Stimulated activated CD8-positive, alpha-beta memory T cell treated with anti-CD3 and anti-CD28 coated beads, Interleukin-7, amount 100 ng/mL, for 24 hours (primary cell): ENCODE data around the gene BPIFB6.

ENCODE experiments used
- DNase-seq: peaks from one replicate; pipeline ENCODE4 v3.0.0-alpha.2; 2020; ENCODE audit warnings: low read depth

BPIFB6 gene, protein sequence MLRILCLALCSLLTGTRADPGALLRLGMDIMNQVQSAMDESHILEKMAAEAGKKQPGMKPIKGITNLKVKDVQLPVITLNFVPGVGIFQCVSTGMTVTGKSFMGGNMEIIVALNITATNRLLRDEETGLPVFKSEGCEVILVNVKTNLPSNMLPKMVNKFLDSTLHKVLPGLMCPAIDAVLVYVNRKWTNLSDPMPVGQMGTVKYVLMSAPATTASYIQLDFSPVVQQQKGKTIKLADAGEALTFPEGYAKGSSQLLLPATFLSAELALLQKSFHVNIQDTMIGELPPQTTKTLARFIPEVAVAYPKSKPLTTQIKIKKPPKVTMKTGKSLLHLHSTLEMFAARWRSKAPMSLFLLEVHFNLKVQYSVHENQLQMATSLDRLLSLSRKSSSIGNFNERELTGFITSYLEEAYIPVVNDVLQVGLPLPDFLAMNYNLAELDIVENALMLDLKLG

DNA sequence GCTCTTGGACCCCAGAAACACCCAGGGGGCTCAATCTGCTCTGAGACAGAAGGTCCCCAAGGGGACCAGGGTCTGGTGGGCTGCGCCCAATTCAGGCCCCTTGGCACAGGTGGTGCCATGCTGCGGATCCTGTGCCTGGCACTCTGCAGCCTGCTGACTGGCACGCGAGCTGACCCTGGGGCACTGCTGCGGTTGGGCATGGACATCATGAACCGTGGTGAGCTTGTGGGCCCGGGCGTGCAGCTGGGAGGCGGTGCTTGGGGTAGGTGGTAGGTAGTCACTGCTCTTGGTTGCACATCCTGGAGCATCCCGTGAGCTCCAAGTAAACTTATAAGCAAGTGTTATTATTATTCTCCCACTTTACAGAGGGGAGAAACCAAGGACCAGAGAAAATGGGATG lies at the start of gene BPIFB6:
TSS of gene BPIFB6 (plus strand) at position 118 of the 400 bp plus-strand sequence. CDS start at position 118, 0 bp downstream.
- DNase-seq: no peak

- DNase-seq: no peak
These were observed 48.6 kb upstream of the BPIFB6 start for GRCh38 chr20:32982617-32983458.

DNA sequence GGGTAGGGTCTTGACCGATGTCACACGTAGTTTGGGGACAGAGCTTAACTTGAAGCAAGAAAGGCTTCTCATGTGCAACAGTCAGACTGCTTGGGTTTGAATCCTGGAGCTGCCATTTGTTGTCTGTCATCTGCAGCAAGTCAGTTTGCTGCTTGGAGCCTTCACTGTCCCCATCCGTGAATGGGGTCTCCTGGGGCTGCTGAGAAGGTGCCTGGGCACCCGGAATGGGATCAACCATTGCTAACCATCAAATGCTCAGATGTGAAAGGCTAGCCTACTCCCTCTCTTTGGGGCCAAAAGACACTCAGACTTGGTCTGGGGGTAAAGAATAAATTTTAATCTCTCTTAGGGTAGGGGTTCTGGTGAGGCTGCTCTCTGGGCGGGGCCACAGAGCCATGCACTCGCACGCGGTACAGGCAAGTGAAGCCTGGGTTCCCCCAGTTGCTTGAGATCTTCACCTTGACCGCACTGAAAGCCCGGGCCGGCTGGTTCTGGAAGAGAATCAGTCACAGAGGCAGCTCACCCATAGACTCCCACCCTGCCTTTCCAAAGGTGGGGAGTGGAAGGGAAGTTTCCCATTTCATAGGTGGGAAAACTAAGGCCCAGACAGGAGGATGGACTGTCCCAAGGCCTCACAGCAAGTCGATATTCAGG lies 47.9 kb upstream of the BPIFB6 start:
- DNase-seq: no peak

DNA sequence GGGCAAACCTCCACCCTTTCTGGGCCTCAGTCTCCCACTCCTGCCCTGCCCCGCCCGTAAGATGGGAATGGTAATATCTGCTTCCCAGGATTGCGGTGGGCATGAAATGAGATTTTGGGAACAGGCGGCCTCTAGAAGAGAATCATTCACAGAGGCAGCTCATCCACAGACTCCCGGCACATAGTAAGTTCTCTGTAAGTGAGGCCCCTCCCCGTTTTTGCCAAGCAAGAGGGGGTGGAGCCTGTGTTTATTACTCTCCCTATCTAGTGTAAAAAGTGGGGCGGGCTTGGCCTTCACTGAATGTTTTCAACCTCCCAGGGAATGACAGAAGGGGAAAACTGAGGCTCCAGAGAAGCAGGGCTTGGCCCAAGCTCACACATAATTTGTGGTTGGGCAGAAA lies 47.3 kb upstream of the BPIFB6 start:
- DNase-seq: no peak

- no peak for DNase-seq
These were observed 46.7 kb upstream of the BPIFB6 start for GRCh38 chr20:32984631-32985354.

GRCh38 chr20:32985596-32985995 lies 45.9 kb upstream of the BPIFB6 start:
- no peak for DNase-seq

DNA sequence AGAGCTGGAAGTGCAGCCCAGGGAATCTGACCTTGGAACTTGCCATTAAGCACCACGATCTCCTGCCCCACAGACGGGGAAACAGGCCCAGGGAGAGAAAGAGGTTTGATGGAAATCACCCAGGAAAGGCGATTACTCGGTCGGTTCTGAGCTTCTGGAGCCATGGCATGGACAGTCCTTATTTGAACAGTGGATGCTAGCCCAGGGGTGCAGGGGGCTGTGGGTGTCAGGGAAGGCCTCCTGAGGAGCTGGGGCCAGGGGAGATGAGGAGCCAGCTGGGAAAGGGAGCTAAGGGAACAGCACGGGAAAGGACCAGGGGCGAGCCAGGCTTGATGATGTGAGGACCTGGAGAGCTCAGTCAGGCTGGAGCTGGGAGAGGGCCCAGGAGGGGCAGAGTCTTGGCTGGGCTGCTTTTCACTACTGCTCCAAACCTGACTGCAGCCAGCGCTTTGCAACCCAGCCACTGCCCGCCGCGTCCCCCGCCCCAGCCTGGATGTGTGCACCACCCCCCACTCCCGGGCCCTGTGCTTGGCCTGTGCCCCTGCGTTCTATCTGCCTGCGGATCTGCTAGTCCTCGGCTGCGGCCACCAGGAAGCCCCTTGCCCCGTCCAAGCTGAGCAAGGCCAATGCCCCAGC lies 45.0 kb upstream of the BPIFB6 start:
- DNase-seq: no peak

- DNase-seq: no peak
These were observed 44.2 kb upstream of the BPIFB6 start for GRCh38 chr20:32987044-32987825.

DNA sequence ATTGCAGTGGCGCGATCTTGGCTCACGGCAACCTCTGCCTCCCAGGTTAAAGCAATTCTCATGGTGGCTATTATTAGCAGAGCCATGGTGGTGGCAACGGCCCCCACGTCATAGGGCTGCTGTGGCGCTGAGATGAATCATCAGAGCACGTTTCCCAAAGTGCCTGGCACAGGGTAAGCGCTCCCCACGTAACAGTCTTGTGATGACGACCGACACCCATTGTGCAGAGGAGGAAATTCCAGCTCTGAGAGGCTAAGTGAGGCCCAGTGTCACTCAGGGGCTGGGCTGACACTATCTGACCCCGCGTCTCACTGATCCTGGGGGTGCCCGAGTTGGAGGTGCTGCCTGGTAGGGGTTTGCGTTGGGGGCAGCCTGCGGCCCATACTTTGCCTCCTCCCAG lies 43.4 kb upstream of the BPIFB6 start:
- DNase-seq: no peak

DNA sequence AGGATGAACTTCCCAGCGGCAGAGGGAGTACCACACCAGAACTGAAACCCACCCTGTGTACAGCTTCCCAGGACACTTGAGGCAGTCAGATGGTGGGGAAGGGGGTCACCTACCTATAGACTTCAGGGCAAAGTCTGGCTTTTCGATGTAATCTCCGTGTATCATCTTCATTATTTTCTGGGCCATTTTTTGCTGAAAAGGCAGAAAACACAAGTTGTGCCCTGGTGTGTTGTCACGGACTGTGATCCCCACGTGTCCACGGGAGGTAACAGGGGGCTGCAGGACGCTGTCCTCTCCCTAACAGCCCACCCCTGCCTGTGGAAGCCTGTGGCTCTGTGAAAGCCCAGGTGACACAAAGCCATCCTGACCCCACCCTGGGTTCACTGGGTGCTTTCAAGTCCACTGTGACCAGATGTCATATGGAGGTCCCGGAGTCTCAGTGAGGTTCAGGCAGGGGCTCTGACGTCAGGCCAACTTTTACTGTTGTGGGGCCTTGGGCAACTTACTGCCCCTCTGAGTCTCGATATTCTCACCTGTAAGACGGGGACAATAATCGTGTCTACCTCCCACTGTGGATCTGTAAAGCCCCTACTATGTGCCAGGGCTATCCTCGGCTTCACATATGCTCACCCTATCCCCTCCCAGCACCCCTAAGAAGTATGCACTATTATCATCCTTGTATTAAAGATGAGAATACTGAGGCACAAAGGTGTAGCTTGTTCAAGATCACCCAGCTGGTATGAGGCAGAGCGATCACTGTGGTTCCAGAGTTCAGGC lies 41.8 kb upstream of the BPIFB6 start:
- DNase-seq: no peak

DNA sequence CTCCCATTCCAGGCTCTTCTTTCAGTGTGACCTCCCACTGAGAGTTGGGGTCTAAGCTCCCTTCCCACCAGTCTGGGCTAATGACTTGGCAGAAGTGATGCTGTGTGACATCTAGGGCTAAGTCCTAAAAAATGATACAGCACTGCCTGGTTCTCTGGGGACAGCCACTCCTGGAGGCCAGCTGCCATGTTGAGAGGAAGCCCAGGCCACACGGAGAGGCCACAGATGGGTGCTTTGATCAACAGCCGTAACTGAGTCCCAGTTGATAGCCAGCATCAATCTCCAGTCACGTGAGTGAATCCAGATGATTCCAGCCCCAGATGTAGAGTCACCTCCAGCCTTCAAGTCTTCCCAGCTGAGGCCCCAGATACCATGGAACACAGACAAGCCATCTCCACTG lies 41.0 kb upstream of the BPIFB6 start:
- DNase-seq: no peak

DNA sequence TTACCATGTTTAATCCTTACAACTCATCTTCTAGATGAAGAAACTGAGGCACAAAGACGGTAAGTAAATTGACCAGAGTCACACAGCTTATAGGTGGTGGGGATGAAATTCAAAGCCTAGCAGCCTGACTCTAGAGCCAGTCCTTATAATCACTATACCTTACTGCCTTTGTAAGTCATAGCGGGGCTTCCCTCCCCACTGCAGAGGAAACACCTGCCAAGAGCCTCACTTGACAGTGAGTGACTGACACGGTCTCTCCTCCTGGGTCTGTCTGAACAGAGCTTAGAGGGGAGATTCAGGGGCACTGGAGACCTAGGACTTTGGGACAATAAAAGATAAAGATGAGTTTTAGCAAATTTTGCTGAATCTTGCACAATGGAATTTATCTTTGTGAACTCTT lies 40.1 kb upstream of the BPIFB6 start:
- no peak for DNase-seq

DNA sequence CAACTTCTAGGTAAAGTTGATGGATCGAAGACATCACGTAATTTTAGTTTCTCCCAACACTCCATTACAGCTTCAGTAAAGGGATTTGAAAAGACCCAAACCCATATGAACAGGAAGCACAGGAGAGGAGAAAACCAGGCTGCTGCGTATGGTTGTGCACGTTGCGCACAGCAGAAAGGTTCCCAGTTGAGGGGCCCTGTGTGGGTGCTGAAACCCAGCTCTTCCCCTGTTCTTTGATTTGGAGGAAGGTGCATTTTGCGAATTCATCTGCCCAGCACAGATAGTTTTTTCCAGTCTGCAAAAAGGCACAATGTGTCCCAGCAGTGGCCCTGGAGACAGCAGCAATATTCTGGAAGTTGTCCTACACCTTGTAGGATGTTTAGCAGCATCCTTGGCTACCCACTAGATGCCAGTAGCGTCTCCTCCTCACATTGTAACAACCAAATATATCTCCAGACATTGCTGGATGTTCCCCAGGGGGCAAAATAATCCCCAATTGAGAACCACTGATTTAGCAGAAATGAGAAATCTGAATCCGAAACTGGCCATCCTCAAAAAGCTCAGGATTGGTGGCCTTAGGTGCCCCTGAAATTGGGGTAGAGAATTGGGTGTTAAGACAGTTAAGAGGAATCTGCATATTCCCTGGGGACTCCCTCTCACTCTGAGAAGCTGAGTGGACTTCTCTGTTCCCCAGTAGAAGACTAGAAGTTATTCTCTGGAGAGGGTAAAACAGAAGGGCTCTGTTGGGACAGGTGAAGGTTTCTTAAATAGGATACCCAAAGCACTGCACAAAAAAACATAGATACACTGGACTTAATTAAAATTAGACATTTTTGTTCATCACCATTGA lies 39.4 kb upstream of the BPIFB6 start:
- no peak for DNase-seq

DNA sequence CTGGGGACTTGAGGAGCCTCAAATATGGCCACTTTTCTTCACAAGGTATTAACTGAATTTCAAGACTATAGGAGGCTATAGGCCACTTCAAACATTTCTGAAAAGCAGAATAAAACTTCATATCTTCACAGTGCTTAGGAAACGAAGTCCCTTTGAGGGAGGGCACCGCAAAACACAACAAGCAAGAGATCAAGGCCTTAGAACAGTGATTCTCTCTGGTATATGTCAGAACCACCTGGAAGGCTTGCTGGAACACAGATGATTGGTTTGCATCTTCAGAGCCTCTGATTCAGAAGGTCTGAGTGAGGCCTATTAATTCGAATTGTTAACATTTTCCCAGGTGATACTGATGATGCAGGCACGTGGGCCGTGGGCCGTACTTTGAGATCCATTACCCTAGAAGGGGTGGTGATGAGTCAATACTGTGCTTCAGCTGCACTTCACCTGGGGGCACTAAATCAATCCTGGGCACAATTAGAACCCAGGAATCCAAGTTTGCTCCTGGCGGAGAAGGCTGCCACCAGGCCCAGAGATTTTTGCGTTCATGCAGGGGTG lies 37.9 kb upstream of the BPIFB6 start:
- no peak for DNase-seq

DNA sequence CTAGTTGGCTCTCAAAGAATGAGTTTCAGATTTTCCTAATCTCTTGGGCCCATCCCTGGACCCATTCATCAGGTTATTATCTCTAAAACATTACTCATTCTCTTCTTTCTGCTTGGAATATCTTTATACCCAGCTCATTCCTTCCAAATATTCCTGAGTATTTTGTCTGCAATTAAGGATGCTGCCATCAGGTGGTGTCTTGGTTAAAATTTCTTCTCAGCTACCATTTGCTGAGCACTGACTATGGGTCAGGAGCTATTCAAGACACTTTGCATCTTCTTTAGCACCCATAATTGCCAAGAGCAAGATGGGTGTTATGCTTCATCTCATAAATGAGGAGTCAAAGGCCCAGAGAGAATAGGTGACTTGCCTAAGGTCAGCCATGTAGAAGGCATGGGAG lies 35.6 kb upstream of the BPIFB6 start:
- DNase-seq: no peak

- no peak for DNase-seq
These were observed 34.0 kb upstream of the BPIFB6 start for GRCh38 chr20:32997431-32997830.

- DNase-seq: no peak
These were observed 31.7 kb upstream of the BPIFB6 start for GRCh38 chr20:32999603-33000250.
